ENCODE results near the gene NKX2-2. TPM values are rescaled to one million over a fixed set of nuclear protein-coding genes. Genes with fewer than 3 reads are reported as not detected.

Gene NKX2-2
- total RNA-seq (2014; rRNA removed), result not detected in 2 replicates
- not detected for Bru-seq, nascent RNA
- not detected for BruChase-seq, experiment 1, labeled RNA remaining after a 6-hour chase
- not detected for BruChase-seq, experiment 2, labeled RNA remaining after a 2-hour chase
- long read RNA-seq, result 0 reads

DNA sequence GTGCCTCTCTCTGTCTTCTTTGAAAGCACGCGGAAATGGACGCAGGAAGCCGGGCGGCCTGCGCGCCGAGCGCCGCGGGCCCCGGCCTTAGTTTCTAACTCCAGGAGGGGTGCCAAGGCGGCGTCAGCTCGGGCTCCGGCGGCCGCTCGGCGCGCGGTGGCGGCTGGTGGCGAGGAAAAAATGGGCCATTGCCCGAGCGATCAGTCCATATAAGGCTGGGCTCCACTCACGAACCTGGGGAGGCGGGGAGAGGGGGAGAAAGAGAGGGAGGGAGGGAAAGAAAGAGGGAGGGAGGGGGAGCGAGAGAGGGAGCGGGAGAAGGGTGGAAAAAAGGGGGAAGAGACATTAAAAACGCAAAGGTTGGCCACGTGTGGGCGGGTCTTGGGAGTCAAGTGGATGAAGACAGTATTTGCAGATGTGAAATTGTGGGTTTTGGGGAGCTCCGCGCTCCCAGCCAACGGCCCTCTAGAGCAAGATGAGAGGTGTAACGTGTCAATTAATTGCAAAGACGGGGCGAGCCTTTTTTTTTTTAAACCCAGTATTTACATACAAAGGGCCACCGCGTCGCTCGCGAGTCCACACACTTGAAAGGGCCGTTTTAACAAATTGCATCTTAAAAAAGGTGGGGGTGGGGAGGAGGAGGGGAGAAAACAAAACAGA lies at the start of gene NKX2-2:
NKX2-2 (minus strand) TSS at position 184 of the 660 bp plus-strand sequence. CDS start 395 bp downstream, outside the sequence.
- ChIA-PET CTCF (no interaction called here), POLR2A (ENCODE audit: unreplicated experiment) (no interaction called here)
- Histone ChIP-seq H3K4me2 (ENCODE audit: low read length) (peak within 1 kb of the TSS; percentile 77), H3K27me3 (ENCODE audit: low read length) (peaks cover 90% of the 10 kb centered on the region), H3K36me3 (ENCODE audit: low read depth, low read length) (no peaks in the 10 kb centered on the region), H3K4me3 (ENCODE audit: low read length) (peak within 1 kb of the TSS; percentile 30; the same call in 1 of the 2 replicates), H4K20me1 (ENCODE audit: low read length) (no peaks in the 10 kb centered on the region), H3K27ac (ENCODE audit: low read length) (no peak within 1 kb of the TSS), H3K9me3 (ENCODE audit: low read length) (no peaks in the 10 kb centered on the region), H3K79me2 (ENCODE audit: low read length) (no peaks in the 10 kb centered on the region), H3K9ac (ENCODE audit: low read length) (no peak within 1 kb of the TSS), H2AFZ (ENCODE audit: low read length) (no peak within 1 kb of the TSS), H3K4me1 (ENCODE audit: insufficient read depth, low read length) (0 out of 2 replicates have a peak, but pooled peaks cover 8% of the 10 kb centered on the region), H3F3A (ENCODE audit: low read length, unreplicated experiment) (no peaks in the 10 kb centered on the region), H3K9me2 (replicated peaks; ENCODE audit: low read length) (no peaks in the 10 kb centered on the region)
- intact Hi-C loops (cut with micrococcal nuclease), result no loop called here
- DNase-seq, result no peak
- BruUV-seq (replicated peaks), result no TSS peak
- no peak for ATAC-seq
- TF ChIP-seq EZH2 (IDR thresholded peaks at IDR 0.05; ENCODE audit: low read length, unreplicated experiment) (peak; percentile 91), CTCF (conservative IDR thresholded peaks at IDR 0.05; ENCODE audit: low read depth, low read length) (no peak), EZH2phosphoT487 (IDR thresholded peaks at IDR 0.05; ENCODE audit: borderline replicate concordance, low read length) (0 out of 2 replicates have a peak, but pooled peaks have one; percentile 41)

- no TSS peak for BruUV-seq (replicated peaks)
- Histone ChIP-seq H2AFZ (ENCODE audit: low read length) (no peak overlapping the region), H3K79me2 (ENCODE audit: low read length) (no peaks in the 10 kb centered on the region), H3K27ac (ENCODE audit: low read length) (no peak overlapping the region), H4K20me1 (ENCODE audit: low read length) (no peaks in the 10 kb centered on the region), H3K9ac (ENCODE audit: low read length) (no peak overlapping the region), H3K4me1 (ENCODE audit: insufficient read depth, low read length) (no peaks in the 10 kb centered on the region), H3K4me2 (ENCODE audit: low read length) (no peak overlapping the region), H3K4me3 (ENCODE audit: low read length) (no peak overlapping the region), H3K9me2 (replicated peaks; ENCODE audit: low read length) (no peaks in the 10 kb centered on the region), H3K27me3 (ENCODE audit: low read length) (peaks cover 91% of the 10 kb centered on the region), H3K36me3 (ENCODE audit: low read depth, low read length) (no peaks in the 10 kb centered on the region), H3F3A (ENCODE audit: low read length, unreplicated experiment) (no peaks in the 10 kb centered on the region), H3K9me3 (ENCODE audit: low read length) (no peaks in the 10 kb centered on the region)
- intact Hi-C loops (cut with micrococcal nuclease), result no loop called here
- POLR2A ChIA-PET (ENCODE audit: unreplicated experiment), result no interaction called here
- CTCF ChIA-PET, result no interaction called here
- no peak for DNase-seq
- ATAC-seq, result no peak
- TF ChIP-seq EZH2 (IDR thresholded peaks at IDR 0.05; ENCODE audit: low read length, unreplicated experiment) (no peak), CTCF (conservative IDR thresholded peaks at IDR 0.05; ENCODE audit: low read depth, low read length) (no peak), EZH2phosphoT487 (IDR thresholded peaks at IDR 0.05; ENCODE audit: borderline replicate concordance, low read length) (no peak)
Measured at GRCh38 chr20:21562656-21563055, 48.8 kb upstream of the NKX2-2 start.

DNA sequence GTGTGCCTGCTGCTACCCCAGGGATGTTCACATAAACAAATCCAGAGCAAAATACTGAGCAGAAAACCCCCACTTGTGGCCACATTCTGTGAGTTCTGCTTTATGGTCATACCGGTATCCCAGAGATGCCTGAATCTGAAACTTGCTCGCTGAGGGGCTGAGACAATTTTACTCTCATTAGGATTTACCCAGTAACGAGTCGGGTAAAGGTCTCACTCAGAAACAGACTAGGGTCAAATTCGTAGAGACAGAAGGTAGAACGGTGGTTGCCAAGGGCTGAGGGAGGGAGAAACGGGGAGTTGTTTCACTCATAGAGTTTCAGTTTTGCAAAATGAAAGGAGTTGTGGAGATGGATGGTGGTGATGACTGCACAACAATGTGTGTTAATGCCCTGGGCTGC lies 45.4 kb upstream of the NKX2-2 start:
- no peak overlapping the region for H3K4me3 ChIP-seq (ENCODE audit: low read length)
- H3K27ac ChIP-seq (ENCODE audit: low read length), result no peak overlapping the region
- no peaks in the 10 kb centered on the region for H3K9me3 ChIP-seq (ENCODE audit: low read length)
- DNase-seq, result no peak
- no peaks in the 10 kb centered on the region for H4K20me1 ChIP-seq (ENCODE audit: low read length)
- H3K79me2 ChIP-seq (ENCODE audit: low read length), result no peaks in the 10 kb centered on the region
- POLR2A ChIA-PET (ENCODE audit: unreplicated experiment), result no interaction called here
- no peaks in the 10 kb centered on the region for H3K4me1 ChIP-seq (ENCODE audit: insufficient read depth, low read length)
- peaks cover 90% of the 10 kb centered on the region for H3K27me3 ChIP-seq (ENCODE audit: low read length)
- CTCF ChIA-PET, result no interaction called here
- H3K9ac ChIP-seq (ENCODE audit: low read length), result no peak overlapping the region
- H3K9me2 ChIP-seq (replicated peaks; ENCODE audit: low read length), result no peaks in the 10 kb centered on the region
- H3F3A ChIP-seq (ENCODE audit: low read length, unreplicated experiment), result no peaks in the 10 kb centered on the region
- H2AFZ ChIP-seq (ENCODE audit: low read length), result no peak overlapping the region
- no TSS peak for BruUV-seq (replicated peaks)
- no peaks in the 10 kb centered on the region for H3K36me3 ChIP-seq (ENCODE audit: low read depth, low read length)
- ATAC-seq, result no peak
- H3K4me2 ChIP-seq (ENCODE audit: low read length), result no peak overlapping the region
- intact Hi-C loops (cut with micrococcal nuclease), result no loop called here
- TF ChIP-seq EZH2 (IDR thresholded peaks at IDR 0.05; ENCODE audit: low read length, unreplicated experiment) (no peak), CTCF (conservative IDR thresholded peaks at IDR 0.05; ENCODE audit: low read depth, low read length) (no peak), EZH2phosphoT487 (IDR thresholded peaks at IDR 0.05; ENCODE audit: borderline replicate concordance, low read length) (no peak)

Data from PC-3 (cell line).